A673 (cell line): Measurements from ENCODE around the gene PEX5. TPM values are rescaled to one million over a fixed set of nuclear protein-coding genes. Genes with fewer than 3 reads are reported as not detected.

ENCODE experiments used
- BruUV-seq: library from RNA; stranded (reverse); fragments of 400-500 nt; replicated peaks from 2 replicates; lab custom pipeline; 2021; lab: Mats Ljungman, UMichigan
- CTCF ChIA-PET: fragments of 300-600 bp; sonication (Branson Sonifier 250); formaldehyde crosslinking; loops from one replicate; lab custom pipeline; 2022; ENCODE audit warnings: antibody characterized with exemption; lab: Charles Lee
- POLR2A ChIA-PET: fragments of 300-600 bp; sonication (Branson Sonifier 250); formaldehyde crosslinking; loops from one replicate; lab custom pipeline; 2022; ENCODE audit warnings: antibody characterized with exemption; ENCODE audit not compliant: low non-redundant PET; lab: Charles Lee
- DNase-seq: peaks from one replicate; pipeline ENCODE4 v3.0.0-alpha.2; 2015; ENCODE audit warnings: low spot score
- H3K27ac ChIP-seq: fragments of 200-600 bp; sonication (generic); 2 replicates; pipeline ENCODE4 v1.5.1; 2016; ENCODE audit warnings: mixed run types, low read depth, mild to moderate bottlenecking, mixed read lengths, antibody characterized with exemption, low read length; ENCODE audit not compliant: poor library complexity, severe bottlenecking
- H3K27me3 ChIP-seq: fragments of 200-600 bp; sonication (generic); replicated peaks from 2 replicates; pipeline ENCODE4 v1.6.1; 2017; ENCODE audit warnings: mixed run types, low read depth, mild to moderate bottlenecking, mixed read lengths, antibody characterized with exemption, low read length; ENCODE audit not compliant: insufficient read depth, poor library complexity
- H3K36me3 ChIP-seq: fragments of 200-600 bp; sonication (generic); 2 replicates; pipeline ENCODE4 v1.6.1; 2016; ENCODE audit warnings: mixed run types, mild to moderate bottlenecking, mixed read lengths, antibody characterized with exemption, low read length; ENCODE audit not compliant: insufficient read depth, poor library complexity, severe bottlenecking
- H3K4me1 ChIP-seq: fragments of 200-600 bp; sonication (generic); 2 replicates; pipeline ENCODE4 v1.6.1; 2017; ENCODE audit warnings: mixed run types, mild to moderate bottlenecking, mixed read lengths, antibody characterized with exemption, low read length; ENCODE audit not compliant: insufficient read depth, poor library complexity, severe bottlenecking
- H3K4me3 ChIP-seq: fragments of 200-600 bp; sonication (generic); 2 replicates; pipeline ENCODE4 v1.5.1; 2016; ENCODE audit warnings: low read depth, mixed run types, mild to moderate bottlenecking, mixed read lengths, low read length; ENCODE audit not compliant: poor library complexity, severe bottlenecking
- H3K9me3 ChIP-seq: fragments of 200-600 bp; sonication (generic); 2 replicates; pipeline ENCODE4 v1.6.1; 2016; ENCODE audit warnings: mixed run types, low read depth, mild to moderate bottlenecking, mixed read lengths, antibody characterized with exemption, low read length; ENCODE audit not compliant: poor library complexity, severe bottlenecking
- CTCF ChIP-seq: fragments of 300-800, 200-600 bp; sonication (generic); conservative IDR thresholded peaks from 2 replicates; pipeline ENCODE4 v1.5.1; 2017; ENCODE audit warnings: low read depth, mild to moderate bottlenecking, antibody characterized with exemption, low read length, moderate library complexity, mixed read lengths
- EZH2 ChIP-seq: fragments of 200-600 bp; sonication (generic); IDR thresholded peaks from 2 replicates; pipeline ENCODE4 v1.6.1; 2017; ENCODE audit warnings: borderline replicate concordance, low read depth, mild to moderate bottlenecking, mixed read lengths, antibody characterized with exemption, low read length; ENCODE audit not compliant: poor library complexity, severe bottlenecking
- intact Hi-C: fragments of 100-400 bp; cut with micrococcal nuclease; formaldehyde crosslinking; loops from one replicate; pipeline ENCODE4 v1.10.0; 2022; ENCODE audit not compliant: unreplicated experiment
- total RNA-seq: library from RNA; stranded (reverse); gene quantifications from 2 replicates; pipeline ENCODE4 v1.2.3, GENCODE V29; 2021

Gene PEX5
- total RNA-seq, 1 experiment from 2014 or later, result 36.9 TPM

- Histone ChIP-seq H3K4me1 (no peaks in the 10 kb centered on the region), H3K27ac (no peak overlapping the region), H3K9me3 (no peaks in the 10 kb centered on the region), H3K4me3 (no peak overlapping the region), H3K36me3 (no peaks in the 10 kb centered on the region), H3K27me3 (no peaks in the 10 kb centered on the region)
- POLR2A ChIA-PET, result no interaction called here
- CTCF ChIA-PET, result no interaction called here
- BruUV-seq, result no TSS peak
- TF ChIP-seq EZH2 (no peak), CTCF (no peak)
- intact Hi-C loops, result no loop called here
- no peak for DNase-seq
These were observed 33.9 kb upstream of the PEX5 start for GRCh38 chr12:7155471-7156034.

- no peaks in the 10 kb centered on the region for H3K36me3 ChIP-seq
- no peak for TF ChIP-seq EZH2
- TF ChIP-seq CTCF, result no peak
- no peak for DNase-seq
- no peaks in the 10 kb centered on the region for H3K4me1 ChIP-seq
- intact Hi-C loops, result no loop called here
- no peaks in the 10 kb centered on the region for H3K9me3 ChIP-seq
- no peak overlapping the region for H3K4me3 ChIP-seq
- no peak overlapping the region for H3K27ac ChIP-seq
- POLR2A ChIA-PET, result no interaction called here
- no TSS peak for BruUV-seq
- no peaks in the 10 kb centered on the region for H3K27me3 ChIP-seq
- CTCF ChIA-PET, result no interaction called here
These were observed 33.0 kb upstream of the PEX5 start for GRCh38 chr12:7156259-7157197.

- no peaks in the 10 kb centered on the region for H3K9me3 ChIP-seq
- BruUV-seq, result no TSS peak
- intact Hi-C loops, result no loop called here
- H3K36me3 ChIP-seq, result no peaks in the 10 kb centered on the region
- ChIA-PET POLR2A (no interaction called here), CTCF (no interaction called here)
- no peak for DNase-seq
- H3K27ac ChIP-seq, result no peak overlapping the region
- TF ChIP-seq CTCF (no peak), EZH2 (no peak)
- no peaks in the 10 kb centered on the region for H3K27me3 ChIP-seq
- H3K4me3 ChIP-seq, result no peak overlapping the region
- no peaks in the 10 kb centered on the region for H3K4me1 ChIP-seq
These were observed 32.1 kb upstream of the PEX5 start for GRCh38 chr12:7157391-7157790.
